WERI-Rb-1 (cell line): ENCODE results near the gene ST8SIA1.

Source experiments
- DNase-seq: peaks from one replicate; pipeline ENCODE4 v3.0.0-alpha.2; 2020
- H3K27ac ChIP-seq: fragments of 250-450 bp; sonication (Bioruptor Pico); 2 replicates; pipeline ENCODE4 v1.5.1; 2020; ENCODE audit warnings: mild to moderate bottlenecking, moderate library complexity
- H3K27me3 ChIP-seq: fragments of 250-450 bp; sonication (Bioruptor Pico); 2 replicates; pipeline ENCODE4 v1.5.1; 2021; ENCODE audit warnings: mild to moderate bottlenecking, low read depth, moderate library complexity; ENCODE audit not compliant: insufficient read depth, severe bottlenecking
- H3K36me3 ChIP-seq: fragments of 250-450 bp; sonication (Bioruptor Pico); 2 replicates; pipeline ENCODE4 v1.5.1; 2020; ENCODE audit warnings: mild to moderate bottlenecking, moderate library complexity
- H3K4me3 ChIP-seq: 2 replicates; pipeline ENCODE4 v1.5.1; 2011; ENCODE audit warnings: low read depth, mild to moderate bottlenecking, control low read depth, low read length
- H3K9me3 ChIP-seq: fragments of 250-450 bp; sonication (Bioruptor Pico); 2 replicates; pipeline ENCODE4 v1.5.1; 2021; ENCODE audit warnings: mild to moderate bottlenecking, moderate library complexity; ENCODE audit not compliant: severe bottlenecking
- TF ChIP-seq, protein P1 (sequence below): IDR thresholded peaks from 2 replicates; pipeline ENCODE4 v1.5.1; 2011; ENCODE audit warnings: low read depth, mild to moderate bottlenecking, control low read depth, inconsistent platforms, low read length

ST8SIA1 gene

DNA sequence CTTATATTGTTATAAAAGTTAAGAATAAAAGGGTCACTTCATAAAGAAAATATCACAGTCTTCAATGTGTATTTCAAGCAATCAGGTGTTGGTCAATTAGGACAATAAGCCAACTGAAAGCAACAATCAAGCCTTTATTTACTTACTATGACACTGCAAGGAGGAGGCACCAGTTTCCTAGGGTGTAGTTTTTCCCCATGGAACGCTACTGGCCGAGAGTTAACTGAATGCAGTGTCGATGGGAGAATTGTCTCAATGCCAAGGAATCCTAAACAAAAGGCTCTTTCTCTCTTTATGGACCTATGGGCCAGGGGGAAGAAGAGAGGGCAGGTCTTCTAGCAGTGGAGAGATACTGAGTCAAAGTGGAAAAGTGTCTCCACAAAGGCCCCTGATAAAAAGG is 146.1 kb downstream of the ST8SIA1 start:
- TF ChIP-seq, protein P1, sequence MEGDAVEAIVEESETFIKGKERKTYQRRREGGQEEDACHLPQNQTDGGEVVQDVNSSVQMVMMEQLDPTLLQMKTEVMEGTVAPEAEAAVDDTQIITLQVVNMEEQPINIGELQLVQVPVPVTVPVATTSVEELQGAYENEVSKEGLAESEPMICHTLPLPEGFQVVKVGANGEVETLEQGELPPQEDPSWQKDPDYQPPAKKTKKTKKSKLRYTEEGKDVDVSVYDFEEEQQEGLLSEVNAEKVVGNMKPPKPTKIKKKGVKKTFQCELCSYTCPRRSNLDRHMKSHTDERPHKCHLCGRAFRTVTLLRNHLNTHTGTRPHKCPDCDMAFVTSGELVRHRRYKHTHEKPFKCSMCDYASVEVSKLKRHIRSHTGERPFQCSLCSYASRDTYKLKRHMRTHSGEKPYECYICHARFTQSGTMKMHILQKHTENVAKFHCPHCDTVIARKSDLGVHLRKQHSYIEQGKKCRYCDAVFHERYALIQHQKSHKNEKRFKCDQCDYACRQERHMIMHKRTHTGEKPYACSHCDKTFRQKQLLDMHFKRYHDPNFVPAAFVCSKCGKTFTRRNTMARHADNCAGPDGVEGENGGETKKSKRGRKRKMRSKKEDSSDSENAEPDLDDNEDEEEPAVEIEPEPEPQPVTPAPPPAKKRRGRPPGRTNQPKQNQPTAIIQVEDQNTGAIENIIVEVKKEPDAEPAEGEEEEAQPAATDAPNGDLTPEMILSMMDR = no peak
- Histone ChIP-seq H3K27me3 (no peaks in the 10 kb centered on the region), H3K9me3 (no peaks in the 10 kb centered on the region), H3K36me3 (no peaks in the 10 kb centered on the region), H3K4me3 (no peak overlapping the region), H3K27ac (no peak overlapping the region)
- DNase-seq = no peak

DNA sequence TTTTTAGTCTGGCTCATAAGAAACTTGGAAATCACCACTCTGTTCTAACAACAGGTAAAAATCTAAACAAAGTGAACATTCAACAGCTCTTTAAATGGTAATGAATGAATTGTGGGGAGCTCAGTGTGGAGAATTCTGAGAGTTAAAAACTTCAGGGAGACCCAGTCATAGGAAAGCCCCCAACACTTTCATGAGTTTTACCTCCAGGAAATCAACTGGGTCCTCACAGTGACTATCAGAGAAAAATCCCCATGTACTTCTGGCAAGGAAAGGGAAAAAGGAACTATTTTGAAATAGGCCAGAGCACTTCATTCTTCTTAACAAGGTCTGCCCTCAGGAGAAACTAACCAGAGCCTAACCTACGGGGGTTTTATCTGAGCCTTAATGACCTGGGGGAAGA is 153.8 kb downstream of the ST8SIA1 start:
- Histone ChIP-seq H3K36me3 (no peaks in the 10 kb centered on the region), H3K9me3 (no peaks in the 10 kb centered on the region), H3K27ac (no peak overlapping the region), H3K4me3 (no peak overlapping the region), H3K27me3 (no peaks in the 10 kb centered on the region)
- TF ChIP-seq, protein P1 = no peak
- DNase-seq = no peak

DNA sequence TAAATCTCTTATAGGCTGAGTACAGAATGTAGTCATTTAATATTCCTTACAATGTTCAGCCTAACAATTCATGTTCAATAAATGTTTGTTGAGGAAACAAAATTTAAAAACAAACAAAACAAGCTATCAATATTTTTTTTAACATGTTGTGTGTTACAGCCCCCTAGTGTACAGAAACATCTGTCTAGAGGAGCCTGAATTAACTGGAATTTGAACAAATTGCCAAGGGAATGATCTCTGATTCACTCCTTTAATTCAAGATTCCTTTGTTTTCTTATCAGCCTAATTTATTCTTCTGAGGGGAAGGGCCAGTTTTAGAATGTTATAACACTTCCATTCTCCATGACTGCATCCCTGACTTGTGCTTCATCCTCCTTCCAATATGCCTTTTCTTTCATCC is 161.3 kb downstream of the ST8SIA1 start:
- Histone ChIP-seq H3K27ac (no peak overlapping the region), H3K27me3 (no peaks in the 10 kb centered on the region), H3K9me3 (no peaks in the 10 kb centered on the region), H3K4me3 (no peak overlapping the region), H3K36me3 (no peaks in the 10 kb centered on the region)
- no peak for DNase-seq
- TF ChIP-seq, protein P1 = no peak

DNA sequence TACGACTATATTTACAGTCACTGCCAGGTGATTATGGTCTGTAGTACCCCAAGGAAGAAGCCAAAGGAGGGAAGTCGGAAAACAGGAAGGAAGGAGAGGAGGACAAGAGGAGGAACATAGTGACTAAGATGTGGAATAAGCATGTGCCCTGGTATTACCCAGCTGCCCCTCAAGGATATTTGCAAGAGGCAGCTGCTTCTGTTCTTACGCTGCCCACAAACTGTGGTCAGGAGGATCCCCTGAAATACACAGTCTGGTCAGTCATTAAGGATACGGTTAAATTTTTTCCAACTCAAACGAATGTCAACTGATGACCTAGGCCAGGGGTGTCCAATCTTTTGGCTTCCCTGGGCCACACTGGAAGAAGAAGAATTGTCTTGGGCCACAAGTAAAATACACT is 162.0 kb downstream of the ST8SIA1 start:
- H3K27ac ChIP-seq = no peak overlapping the region
- no peaks in the 10 kb centered on the region for H3K9me3 ChIP-seq
- no peaks in the 10 kb centered on the region for H3K36me3 ChIP-seq
- no peaks in the 10 kb centered on the region for H3K27me3 ChIP-seq
- no peak overlapping the region for H3K4me3 ChIP-seq
- TF ChIP-seq, protein P1 = no peak
- DNase-seq = no peak

DNA sequence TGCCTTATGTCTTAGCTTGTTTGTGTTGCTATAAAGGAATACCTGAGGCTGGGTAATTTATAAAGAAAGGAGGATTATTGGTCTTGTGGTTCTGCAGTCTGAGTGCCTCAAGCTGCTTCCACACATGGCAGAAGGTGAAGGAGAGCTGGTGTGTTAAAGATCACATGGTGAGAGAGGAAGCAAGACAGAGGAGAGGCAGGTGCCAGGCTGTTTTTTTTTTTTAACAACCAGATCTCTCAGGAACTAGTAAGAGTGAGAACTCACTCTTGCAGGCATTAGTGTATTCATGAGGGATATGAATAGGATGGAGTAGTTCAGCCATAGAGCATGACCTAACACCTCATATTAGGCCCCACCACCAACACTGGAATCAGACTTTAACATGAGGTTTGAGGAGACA is 165.1 kb downstream of the ST8SIA1 start:
- DNase-seq = no peak
- TF ChIP-seq, protein P1 = no peak
- Histone ChIP-seq H3K9me3 (no peaks in the 10 kb centered on the region), H3K36me3 (no peaks in the 10 kb centered on the region), H3K27ac (no peak overlapping the region), H3K27me3 (no peaks in the 10 kb centered on the region), H3K4me3 (no peak overlapping the region)

DNA sequence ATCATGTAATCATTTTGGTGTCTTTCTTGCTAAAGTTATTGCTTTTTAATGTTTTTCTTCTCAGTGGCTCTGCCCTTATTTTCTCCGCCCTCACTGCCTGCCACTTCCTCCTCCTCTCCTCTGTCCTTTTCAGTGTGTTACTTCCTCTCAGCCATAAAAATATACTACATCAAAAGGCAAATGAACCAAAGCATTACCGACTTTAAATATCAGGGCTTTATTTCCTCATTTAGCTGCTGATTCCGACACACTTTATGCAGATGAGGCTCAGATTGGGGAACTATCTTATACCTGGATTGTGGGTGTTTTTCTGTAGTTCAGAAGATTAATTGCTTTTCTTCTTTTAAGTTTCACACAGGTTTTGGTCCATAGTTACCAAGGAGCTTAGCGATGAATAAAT is 170.4 kb downstream of the ST8SIA1 start:
- TF ChIP-seq, protein P1 = no peak
- H3K36me3 ChIP-seq = no peaks in the 10 kb centered on the region
- H3K27me3 ChIP-seq = no peaks in the 10 kb centered on the region
- no peak for DNase-seq
- no peaks in the 10 kb centered on the region for H3K9me3 ChIP-seq
- no peak overlapping the region for H3K4me3 ChIP-seq
- H3K27ac ChIP-seq = no peak overlapping the region
